Anterior cingulate cortex (tissue), 58 donors: Measurements from ENCODE around the gene FSIP2.

Experiments
- DNase-seq, 58 donors: peaks; one replicate each; lab custom pipeline; 2025; lab: John Stamatoyannopoulos, UW

Gene FSIP2

GRCh38 chr2:185875136-185875931, 136.7 kb downstream of the FSIP2 start:
- no peak for DNase-seq

GRCh38 chr2:185876234-185876633, 137.6 kb downstream of the FSIP2 start:
- DNase-seq = no peak

GRCh38 chr2:185880396-185880795, 141.8 kb downstream of the FSIP2 start:
- no peak for DNase-seq
